Measurements from ENCODE around the gene CDC25A.

DNA sequence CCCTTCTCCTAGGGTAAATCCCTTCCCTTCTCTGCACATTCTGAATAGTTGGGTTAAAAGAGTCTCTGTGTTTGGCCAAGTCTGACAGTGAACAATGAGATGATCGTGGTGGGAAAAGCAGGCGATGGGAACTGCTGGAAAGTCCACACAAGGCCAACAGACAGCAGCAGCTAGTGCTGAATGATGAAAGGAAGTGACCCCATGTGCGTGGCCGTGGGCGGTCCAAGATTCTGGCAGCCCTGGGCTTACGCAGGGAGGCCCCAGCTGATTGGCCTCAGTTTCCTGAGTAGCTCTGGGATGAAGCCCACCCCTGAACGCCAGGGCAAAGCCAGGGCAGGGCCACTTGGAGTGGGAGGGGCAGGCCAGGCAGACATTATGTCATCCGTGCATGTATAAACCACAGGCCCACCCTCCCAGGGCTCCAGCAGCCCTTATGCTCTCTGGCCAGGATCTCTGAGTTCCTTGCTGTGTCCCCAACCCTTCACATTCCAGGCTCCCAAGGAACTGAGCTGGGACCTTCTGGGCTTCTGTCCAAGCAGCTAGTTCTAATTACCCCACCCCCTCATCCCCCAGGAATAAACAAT lies 57.8 kb downstream of the CDC25A start:
- TF ChIP-seq, protein P1, sequence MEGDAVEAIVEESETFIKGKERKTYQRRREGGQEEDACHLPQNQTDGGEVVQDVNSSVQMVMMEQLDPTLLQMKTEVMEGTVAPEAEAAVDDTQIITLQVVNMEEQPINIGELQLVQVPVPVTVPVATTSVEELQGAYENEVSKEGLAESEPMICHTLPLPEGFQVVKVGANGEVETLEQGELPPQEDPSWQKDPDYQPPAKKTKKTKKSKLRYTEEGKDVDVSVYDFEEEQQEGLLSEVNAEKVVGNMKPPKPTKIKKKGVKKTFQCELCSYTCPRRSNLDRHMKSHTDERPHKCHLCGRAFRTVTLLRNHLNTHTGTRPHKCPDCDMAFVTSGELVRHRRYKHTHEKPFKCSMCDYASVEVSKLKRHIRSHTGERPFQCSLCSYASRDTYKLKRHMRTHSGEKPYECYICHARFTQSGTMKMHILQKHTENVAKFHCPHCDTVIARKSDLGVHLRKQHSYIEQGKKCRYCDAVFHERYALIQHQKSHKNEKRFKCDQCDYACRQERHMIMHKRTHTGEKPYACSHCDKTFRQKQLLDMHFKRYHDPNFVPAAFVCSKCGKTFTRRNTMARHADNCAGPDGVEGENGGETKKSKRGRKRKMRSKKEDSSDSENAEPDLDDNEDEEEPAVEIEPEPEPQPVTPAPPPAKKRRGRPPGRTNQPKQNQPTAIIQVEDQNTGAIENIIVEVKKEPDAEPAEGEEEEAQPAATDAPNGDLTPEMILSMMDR (IDR thresholded peaks at IDR 0.05; ENCODE audit: poor library complexity) = no peak
- no peak for TF ChIP-seq EZH2 (IDR thresholded peaks at IDR 0.05; ENCODE audit: borderline replicate concordance)
- TF ChIP-seq EZH2phosphoT487 (IDR thresholded peaks at IDR 0.05; ENCODE audit: low read depth, severe bottlenecking, unreplicated experiment) = no peak

All from hepatocyte (in vitro differentiated cells).